K562 (cell line): ENCODE measurements around the gene SAE1. TPM values are rescaled to one million over a fixed set of nuclear protein-coding genes. Genes with fewer than 3 reads are reported as not detected.

Experiments
- DDX20 ChIP-seq: fragments of 450-650 bp; IDR thresholded peaks from 2 replicates; pipeline ENCODE4 v1.6.1; 2016; ENCODE audit warnings: missing genetic modification characterization, low read depth, mild to moderate bottlenecking, missing compliant biosample characterization, moderate library complexity
- ELF4 ChIP-seq: fragments of 450-650 bp; formaldehyde crosslinking; IDR thresholded peaks from 2 replicates; pipeline ENCODE4 v1.4.0; 2022; ENCODE audit warnings: missing genetic modification characterization
- ERF ChIP-seq: fragments of 450-650 bp; formaldehyde crosslinking; IDR thresholded peaks from 2 replicates; pipeline ENCODE4 v1.4.0; 2020; ENCODE audit warnings: mild to moderate bottlenecking, mixed read lengths
- FOXK1 ChIP-seq: sonication (generic); formaldehyde crosslinking; IDR thresholded peaks from 2 replicates; pipeline ENCODE4 v1.8.0; 2022; ENCODE audit warnings: missing genetic modification reagents, mild to moderate bottlenecking, borderline replicate concordance
- GATA2 ChIP-seq: sonication (generic); formaldehyde crosslinking; IDR thresholded peaks from 2 replicates; pipeline ENCODE4 v1.4.0; 2020; ENCODE audit warnings: mild to moderate bottlenecking, missing genetic modification reagents
- MBD2 ChIP-seq: sonication (generic); IDR thresholded peaks from 2 replicates; pipeline ENCODE4 v1.6.1; 2016; ENCODE audit warnings: low read depth, borderline replicate concordance
- MCM5 ChIP-seq: fragments of 450-650 bp; IDR thresholded peaks from 2 replicates; pipeline ENCODE4 v1.6.1; 2016; ENCODE audit warnings: low read depth
- U2AF1 ChIP-seq: fragments of 200-400 bp; formaldehyde crosslinking; optimal IDR thresholded peaks from 2 replicates; pipeline ENCODE3; 2017; ENCODE audit warnings: mild to moderate bottlenecking, low read depth, low read length, moderate library complexity
- ZC3H8 ChIP-seq: fragments of 450-650 bp; IDR thresholded peaks from 2 replicates; pipeline ENCODE4 v1.6.1; 2017
- ZNF140 ChIP-seq: fragments of 250-450 bp; sonication (Bioruptor Pico); IDR thresholded peaks from 2 replicates; pipeline ENCODE4 v1.8.0; 2021; ENCODE audit warnings: moderate library complexity, mild to moderate bottlenecking, inconsistent platforms
- ZNF668 ChIP-seq: fragments of 250-450 bp; sonication (Bioruptor Pico); IDR thresholded peaks from 2 replicates; pipeline ENCODE4 v1.8.0; 2022; ENCODE audit warnings: mild to moderate bottlenecking, inconsistent platforms
- polyA plus RNA-seq, 8 experiments: library from polyadenylated mRNA; depleted of rRNA in 4 of 8; stranded (reverse) in 5 of 8; unstranded in 3 of 8; fragments of >200 nt; fragmentation: Nextera tagmentation in 2 of 8; fragmentation: Illumina TruSeq in 1 of 8; extraction: Ambion mirVana in 2 of 8; extraction: Trizol in 1 of 8; gene quantifications; 2 replicates each; pipeline versions ENCODE4 v1.2.1 to v1.2.3, GENCODE V29; 2011 to 2014; ENCODE audit warnings: inconsistent platforms in 1 of 8, missing spikeins in 1 of 8
- total RNA-seq, 7 experiments: library from RNA; depleted of rRNA in 6 of 7; stranded (reverse); fragments of >200 nt in 6 of 7; fragmentation: Illumina TruSeq in 2 of 7; extraction: Trizol in 2 of 7; gene quantifications; 2 replicates each; pipeline versions ENCODE4 v1.2.1 to v1.2.3, GENCODE V29; 2011 to 2021; ENCODE audit warnings: low replicate concordance in 1 of 7
- TF ChIP-seq, protein P1 (sequence below): fragments of 200-800 bp; sonication (Bioruptor generic); IDR thresholded peaks from 2 replicates; pipeline ENCODE4 v1.6.1; 2016; ENCODE audit warnings: missing genetic modification characterization, missing compliant biosample characterization
- TF ChIP-seq, protein P2 (sequence below): sonication (generic); formaldehyde crosslinking; IDR thresholded peaks from 2 replicates; pipeline ENCODE4 v1.9.0; 2022; ENCODE audit warnings: mild to moderate bottlenecking, missing genetic modification reagents
- TF ChIP-seq, protein P3 (sequence below): fragments of 250-450 bp; sonication (Bioruptor Pico); IDR thresholded peaks from 2 replicates; pipeline ENCODE4 v1.9.0; 2021; ENCODE audit warnings: mild to moderate bottlenecking, inconsistent platforms
- TF ChIP-seq, protein P4 (sequence below), 2 experiments: fragments of 150-350 bp in 1 of 2; IDR thresholded peaks; 2 replicates each; pipeline ENCODE4 v1.6.1; 2012 to 2016; ENCODE audit warnings: low read depth in 2 of 2, low read length in 2 of 2, mild to moderate bottlenecking in 1 of 2, moderate library complexity in 1 of 2

Gene SAE1
- total and polyA plus RNA-seq, 9 of the 15 experiments (the other 6 are each of a cell fraction or from before 2014, with no cell fraction given) = 82.8 to 299 (median 217) TPM

DNA sequence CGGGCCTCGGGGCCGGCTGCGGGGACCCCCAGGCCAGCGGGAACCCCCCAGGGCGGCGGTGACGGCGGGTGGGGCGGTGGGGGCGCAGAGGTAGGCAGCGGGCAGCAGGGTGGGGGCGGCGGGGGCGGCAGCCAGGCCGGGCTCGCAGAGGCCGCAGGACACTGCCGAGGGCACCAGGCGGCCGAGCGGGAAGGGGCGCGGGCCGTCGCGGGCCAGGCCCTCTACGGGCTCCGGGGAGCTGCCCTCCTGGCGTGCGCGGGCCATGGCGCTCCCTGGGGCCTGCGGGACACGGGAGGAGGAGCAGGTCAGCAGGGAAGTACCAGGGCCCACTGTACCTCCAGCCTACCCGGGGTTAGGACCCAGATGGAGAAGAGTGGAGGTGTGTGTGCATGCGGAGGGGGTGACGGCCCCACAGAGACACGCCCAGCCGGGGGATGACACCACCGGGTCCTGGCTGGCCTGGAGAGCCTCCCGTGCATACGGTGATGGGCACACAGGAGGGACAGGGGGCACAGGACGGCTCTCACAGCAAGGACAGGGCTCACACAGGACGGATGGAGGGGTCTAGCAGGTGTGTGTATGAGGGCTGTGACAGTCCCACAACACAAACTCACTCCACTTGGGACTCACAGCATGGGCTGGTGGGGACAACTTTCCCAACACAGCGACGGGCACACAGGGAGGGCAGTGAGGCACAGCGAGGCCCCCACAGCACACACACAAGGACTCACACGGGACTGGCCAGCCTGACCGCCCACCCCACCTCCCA is 97.7 kb downstream of the SAE1 start (continued):
- TF ChIP-seq, protein P1, sequence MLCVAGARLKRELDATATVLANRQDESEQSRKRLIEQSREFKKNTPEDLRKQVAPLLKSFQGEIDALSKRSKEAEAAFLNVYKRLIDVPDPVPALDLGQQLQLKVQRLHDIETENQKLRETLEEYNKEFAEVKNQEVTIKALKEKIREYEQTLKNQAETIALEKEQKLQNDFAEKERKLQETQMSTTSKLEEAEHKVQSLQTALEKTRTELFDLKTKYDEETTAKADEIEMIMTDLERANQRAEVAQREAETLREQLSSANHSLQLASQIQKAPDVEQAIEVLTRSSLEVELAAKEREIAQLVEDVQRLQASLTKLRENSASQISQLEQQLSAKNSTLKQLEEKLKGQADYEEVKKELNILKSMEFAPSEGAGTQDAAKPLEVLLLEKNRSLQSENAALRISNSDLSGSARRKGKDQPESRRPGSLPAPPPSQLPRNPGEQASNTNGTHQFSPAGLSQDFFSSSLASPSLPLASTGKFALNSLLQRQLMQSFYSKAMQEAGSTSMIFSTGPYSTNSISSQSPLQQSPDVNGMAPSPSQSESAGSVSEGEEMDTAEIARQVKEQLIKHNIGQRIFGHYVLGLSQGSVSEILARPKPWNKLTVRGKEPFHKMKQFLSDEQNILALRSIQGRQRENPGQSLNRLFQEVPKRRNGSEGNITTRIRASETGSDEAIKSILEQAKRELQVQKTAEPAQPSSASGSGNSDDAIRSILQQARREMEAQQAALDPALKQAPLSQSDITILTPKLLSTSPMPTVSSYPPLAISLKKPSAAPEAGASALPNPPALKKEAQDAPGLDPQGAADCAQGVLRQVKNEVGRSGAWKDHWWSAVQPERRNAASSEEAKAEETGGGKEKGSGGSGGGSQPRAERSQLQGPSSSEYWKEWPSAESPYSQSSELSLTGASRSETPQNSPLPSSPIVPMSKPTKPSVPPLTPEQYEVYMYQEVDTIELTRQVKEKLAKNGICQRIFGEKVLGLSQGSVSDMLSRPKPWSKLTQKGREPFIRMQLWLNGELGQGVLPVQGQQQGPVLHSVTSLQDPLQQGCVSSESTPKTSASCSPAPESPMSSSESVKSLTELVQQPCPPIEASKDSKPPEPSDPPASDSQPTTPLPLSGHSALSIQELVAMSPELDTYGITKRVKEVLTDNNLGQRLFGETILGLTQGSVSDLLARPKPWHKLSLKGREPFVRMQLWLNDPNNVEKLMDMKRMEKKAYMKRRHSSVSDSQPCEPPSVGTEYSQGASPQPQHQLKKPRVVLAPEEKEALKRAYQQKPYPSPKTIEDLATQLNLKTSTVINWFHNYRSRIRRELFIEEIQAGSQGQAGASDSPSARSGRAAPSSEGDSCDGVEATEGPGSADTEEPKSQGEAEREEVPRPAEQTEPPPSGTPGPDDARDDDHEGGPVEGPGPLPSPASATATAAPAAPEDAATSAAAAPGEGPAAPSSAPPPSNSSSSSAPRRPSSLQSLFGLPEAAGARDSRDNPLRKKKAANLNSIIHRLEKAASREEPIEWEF (CRISPR knock-in tag) = no peak
- TF ChIP-seq, protein P2, sequence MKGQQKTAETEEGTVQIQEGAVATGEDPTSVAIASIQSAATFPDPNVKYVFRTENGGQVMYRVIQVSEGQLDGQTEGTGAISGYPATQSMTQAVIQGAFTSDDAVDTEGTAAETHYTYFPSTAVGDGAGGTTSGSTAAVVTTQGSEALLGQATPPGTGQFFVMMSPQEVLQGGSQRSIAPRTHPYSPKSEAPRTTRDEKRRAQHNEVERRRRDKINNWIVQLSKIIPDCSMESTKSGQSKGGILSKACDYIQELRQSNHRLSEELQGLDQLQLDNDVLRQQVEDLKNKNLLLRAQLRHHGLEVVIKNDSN (CRISPR knock-in tag) = no peak
- no peak for TF ChIP-seq ZC3H8
- TF ChIP-seq ELF4 = no peak
- TF ChIP-seq U2AF1 = no peak
- TF ChIP-seq FOXK1 (CRISPR knock-in tag) = no peak
- no peak for TF ChIP-seq ZNF668 (CRISPR knock-in tag)
- TF ChIP-seq, protein P3, sequence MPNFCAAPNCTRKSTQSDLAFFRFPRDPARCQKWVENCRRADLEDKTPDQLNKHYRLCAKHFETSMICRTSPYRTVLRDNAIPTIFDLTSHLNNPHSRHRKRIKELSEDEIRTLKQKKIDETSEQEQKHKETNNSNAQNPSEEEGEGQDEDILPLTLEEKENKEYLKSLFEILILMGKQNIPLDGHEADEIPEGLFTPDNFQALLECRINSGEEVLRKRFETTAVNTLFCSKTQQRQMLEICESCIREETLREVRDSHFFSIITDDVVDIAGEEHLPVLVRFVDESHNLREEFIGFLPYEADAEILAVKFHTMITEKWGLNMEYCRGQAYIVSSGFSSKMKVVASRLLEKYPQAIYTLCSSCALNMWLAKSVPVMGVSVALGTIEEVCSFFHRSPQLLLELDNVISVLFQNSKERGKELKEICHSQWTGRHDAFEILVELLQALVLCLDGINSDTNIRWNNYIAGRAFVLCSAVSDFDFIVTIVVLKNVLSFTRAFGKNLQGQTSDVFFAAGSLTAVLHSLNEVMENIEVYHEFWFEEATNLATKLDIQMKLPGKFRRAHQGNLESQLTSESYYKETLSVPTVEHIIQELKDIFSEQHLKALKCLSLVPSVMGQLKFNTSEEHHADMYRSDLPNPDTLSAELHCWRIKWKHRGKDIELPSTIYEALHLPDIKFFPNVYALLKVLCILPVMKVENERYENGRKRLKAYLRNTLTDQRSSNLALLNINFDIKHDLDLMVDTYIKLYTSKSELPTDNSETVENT = 0 out of 2 replicates have a peak, but pooled peaks have one; percentile 15
- TF ChIP-seq ERF (CRISPR knock-in tag) = 0 out of 2 replicates have a peak, but pooled peaks have one; percentile 67
- no peak for TF ChIP-seq DDX20 (tag)
- TF ChIP-seq ZNF140 = no peak
- TF ChIP-seq MCM5 = no peak
- 0 out of 2 replicates have a peak, but pooled peaks have one; percentile 2 for TF ChIP-seq MBD2
- TF ChIP-seq GATA2 (CRISPR knock-in tag) = no peak
- TF ChIP-seq, protein P4, sequence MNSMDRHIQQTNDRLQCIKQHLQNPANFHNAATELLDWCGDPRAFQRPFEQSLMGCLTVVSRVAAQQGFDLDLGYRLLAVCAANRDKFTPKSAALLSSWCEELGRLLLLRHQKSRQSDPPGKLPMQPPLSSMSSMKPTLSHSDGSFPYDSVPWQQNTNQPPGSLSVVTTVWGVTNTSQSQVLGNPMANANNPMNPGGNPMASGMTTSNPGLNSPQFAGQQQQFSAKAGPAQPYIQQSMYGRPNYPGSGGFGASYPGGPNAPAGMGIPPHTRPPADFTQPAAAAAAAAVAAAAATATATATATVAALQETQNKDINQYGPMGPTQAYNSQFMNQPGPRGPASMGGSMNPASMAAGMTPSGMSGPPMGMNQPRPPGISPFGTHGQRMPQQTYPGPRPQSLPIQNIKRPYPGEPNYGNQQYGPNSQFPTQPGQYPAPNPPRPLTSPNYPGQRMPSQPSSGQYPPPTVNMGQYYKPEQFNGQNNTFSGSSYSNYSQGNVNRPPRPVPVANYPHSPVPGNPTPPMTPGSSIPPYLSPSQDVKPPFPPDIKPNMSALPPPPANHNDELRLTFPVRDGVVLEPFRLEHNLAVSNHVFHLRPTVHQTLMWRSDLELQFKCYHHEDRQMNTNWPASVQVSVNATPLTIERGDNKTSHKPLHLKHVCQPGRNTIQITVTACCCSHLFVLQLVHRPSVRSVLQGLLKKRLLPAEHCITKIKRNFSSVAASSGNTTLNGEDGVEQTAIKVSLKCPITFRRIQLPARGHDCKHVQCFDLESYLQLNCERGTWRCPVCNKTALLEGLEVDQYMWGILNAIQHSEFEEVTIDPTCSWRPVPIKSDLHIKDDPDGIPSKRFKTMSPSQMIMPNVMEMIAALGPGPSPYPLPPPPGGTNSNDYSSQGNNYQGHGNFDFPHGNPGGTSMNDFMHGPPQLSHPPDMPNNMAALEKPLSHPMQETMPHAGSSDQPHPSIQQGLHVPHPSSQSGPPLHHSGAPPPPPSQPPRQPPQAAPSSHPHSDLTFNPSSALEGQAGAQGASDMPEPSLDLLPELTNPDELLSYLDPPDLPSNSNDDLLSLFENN (IDR thresholded peaks at IDR 0.05; ENCODE audit: low read depth in 2 of 2, low read length in 2 of 2) = no peak; a peak in 1 of 4 replicates
